ENCODE data around the gene M6PR. TPM values are rescaled to one million over a fixed set of nuclear protein-coding genes. Genes with fewer than 3 reads are reported as not detected.
A peak's percentile ranks its signal among the peaks of the same experiment; 100 is the strongest.

Gene M6PR
- 100 to 1,000 TPM in 1 of 4 donors, 10 to 100 TPM in 3; 63.2 to 109 (median 96.0) TPM for total RNA-seq

- peak within 1 kb of the TSS; percentile 80 to 83 (median 82) for H3K4me3 ChIP-seq
- H3K4me1 ChIP-seq: peaks cover 0 to 43% (median 11%) of the 10 kb centered on the region in 4 donors
- no peaks in the 10 kb centered on the region for H3K9me3 ChIP-seq
- H3K27me3 ChIP-seq: no peaks in the 10 kb centered on the region
- peak in 4 of 5 experiments; percentile 24 to 47 (median 43) for TF ChIP-seq CTCF (IDR thresholded peaks at IDR 0.05)
- TF ChIP-seq POLR2A (IDR thresholded peaks at IDR 0.05): peak; percentile 76 to 85
- peak; percentile 89 to 91 for TF ChIP-seq EP300 (IDR thresholded peaks at IDR 0.05)
- H3K27ac ChIP-seq: peak within 1 kb of the TSS; percentile 98 to 99 (median 98)
- H3K36me3 ChIP-seq: peaks cover 0 to 24% (median 14%) of the 10 kb centered on the region in 3 donors
- peak; percentile 80 to 93 for DNase-seq (ENCODE audit: low spot score in 2 of 2)
- WGBS, 2 donors: 0% methylated on average over 65 to 66 of the region's 66 CpGs
These were observed at the start of gene M6PR for GRCh38 chr12:8949342-8950220. M6PR (minus strand) TSS chr12:8949645; CDS start chr12:8946404, 3,241 bp downstream.

GRCh38 chr12:8996682-8997405 is 47.4 kb upstream of the M6PR start:
- TF ChIP-seq POLR2A (IDR thresholded peaks at IDR 0.05): no peak
- TF ChIP-seq EP300 (IDR thresholded peaks at IDR 0.05): no peak
- TF ChIP-seq CTCF (IDR thresholded peaks at IDR 0.05): no peak
- H3K27me3 ChIP-seq: no peaks in the 10 kb centered on the region
- H3K4me3 ChIP-seq: no peak overlapping the region
- 82% methylated on average over 5 of the region's 5 CpGs for WGBS, 2 donors
- no peak for DNase-seq (ENCODE audit: low spot score in 2 of 2)
- H3K27ac ChIP-seq: no peak overlapping the region
- H3K4me1 ChIP-seq: no peaks in the 10 kb centered on the region
- no peaks in the 10 kb centered on the region for H3K36me3 ChIP-seq
- H3K9me3 ChIP-seq: no peaks in the 10 kb centered on the region

GRCh38 chr12:8995021-8995775 is 45.8 kb upstream of the M6PR start:
- Histone ChIP-seq H3K9me3 (no peaks in the 10 kb centered on the region), H3K27me3 (no peaks in the 10 kb centered on the region), H3K4me1 (peaks cover 0 to 6% (median 0%) of the 10 kb centered on the region in 4 donors), H3K27ac (no peak overlapping the region), H3K4me3 (no peak overlapping the region), H3K36me3 (no peaks in the 10 kb centered on the region)
- WGBS, 2 donors: 78 to 94% methylated on average over 4 of the region's 4 CpGs
- no peak for DNase-seq (ENCODE audit: low spot score in 2 of 2)
- TF ChIP-seq EP300 (IDR thresholded peaks at IDR 0.05) (no peak), POLR2A (IDR thresholded peaks at IDR 0.05) (no peak), CTCF (IDR thresholded peaks at IDR 0.05) (no peak)

GRCh38 chr12:8993827-8994226 is 44.4 kb upstream of the M6PR start:
- peaks cover 0 to 6% (median 0%) of the 10 kb centered on the region in 4 donors for H3K4me1 ChIP-seq
- no peak overlapping the region for H3K4me3 ChIP-seq
- TF ChIP-seq EP300 (IDR thresholded peaks at IDR 0.05) (no peak), POLR2A (IDR thresholded peaks at IDR 0.05) (no peak), CTCF (IDR thresholded peaks at IDR 0.05) (no peak)
- 90 to 93% methylated on average over 3 of the region's 3 CpGs for WGBS, 2 donors
- no peaks in the 10 kb centered on the region for H3K36me3 ChIP-seq
- H3K27ac ChIP-seq: no peak overlapping the region
- H3K9me3 ChIP-seq: no peaks in the 10 kb centered on the region
- no peak for DNase-seq (ENCODE audit: low spot score in 2 of 2)
- no peaks in the 10 kb centered on the region for H3K27me3 ChIP-seq
